Glomerular visceral epithelial cell (primary cell): ENCODE results near the gene CEP350.
"Not testable (repeated sequence)": the region's sequence is repeated elsewhere in the genome, so short reads cannot be mapped to it uniquely, and the experiment has no call there.

Experiments
- DNase-seq: peaks from one replicate; pipeline ENCODE4 v3.0.0-alpha.2; 2016; ENCODE audit errors: extremely low spot score

CEP350 gene

DNA sequence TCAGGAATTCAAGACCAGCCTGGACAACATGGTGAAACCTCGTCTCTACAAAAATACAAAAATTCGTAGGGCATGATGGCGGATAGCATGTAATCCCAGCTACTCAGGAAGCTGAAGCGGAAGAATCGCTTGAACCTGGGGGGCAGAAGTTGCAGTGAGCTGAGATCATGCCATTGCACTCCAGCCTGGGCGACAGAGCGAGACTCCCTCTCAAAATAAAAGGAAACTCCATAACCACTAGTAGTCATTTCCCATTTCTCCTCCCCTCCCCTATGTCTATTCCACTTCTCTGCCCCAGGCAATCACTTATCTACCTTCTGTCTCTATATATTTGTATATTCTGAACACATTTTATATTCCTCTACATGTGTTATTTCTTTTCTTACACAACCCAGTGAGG lies 4.0 kb upstream of the CEP350 start:
- no peak for DNase-seq

DNA sequence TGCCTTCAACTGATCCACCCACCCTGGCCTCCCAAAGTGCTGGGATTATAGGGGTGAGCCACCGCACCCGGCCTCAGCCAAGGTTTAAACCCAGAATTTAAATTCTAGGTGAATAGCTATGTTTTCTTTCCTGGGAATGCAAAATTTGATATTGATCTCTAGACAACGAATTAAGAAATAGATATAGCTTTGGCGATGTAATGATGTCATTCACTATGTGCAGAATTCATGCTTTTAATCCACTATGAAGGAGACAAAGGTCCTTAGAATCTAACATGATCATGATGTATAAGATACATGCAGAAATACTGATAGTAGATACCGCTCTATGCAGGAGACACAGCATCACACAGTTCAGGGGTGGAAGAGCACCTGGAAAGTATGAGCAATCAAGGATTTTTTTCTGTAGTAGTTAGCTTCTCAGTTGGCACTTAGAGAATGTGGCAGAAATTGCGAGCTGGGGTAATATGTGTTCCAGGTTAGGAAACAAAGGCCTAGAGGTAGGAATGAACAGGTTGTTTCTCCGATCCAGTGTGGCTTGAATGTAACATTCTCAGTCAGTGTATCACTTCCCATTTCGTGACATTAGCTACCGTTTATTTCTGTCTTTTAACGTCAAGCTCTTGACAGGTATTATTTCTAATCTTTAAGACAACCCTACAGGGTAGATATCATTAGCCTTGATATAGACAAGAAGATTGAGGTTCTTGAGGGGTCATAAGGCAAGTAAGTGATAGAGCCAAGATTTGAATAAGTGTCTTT lies 3.0 kb upstream of the CEP350 start:
- no peak for DNase-seq

DNA sequence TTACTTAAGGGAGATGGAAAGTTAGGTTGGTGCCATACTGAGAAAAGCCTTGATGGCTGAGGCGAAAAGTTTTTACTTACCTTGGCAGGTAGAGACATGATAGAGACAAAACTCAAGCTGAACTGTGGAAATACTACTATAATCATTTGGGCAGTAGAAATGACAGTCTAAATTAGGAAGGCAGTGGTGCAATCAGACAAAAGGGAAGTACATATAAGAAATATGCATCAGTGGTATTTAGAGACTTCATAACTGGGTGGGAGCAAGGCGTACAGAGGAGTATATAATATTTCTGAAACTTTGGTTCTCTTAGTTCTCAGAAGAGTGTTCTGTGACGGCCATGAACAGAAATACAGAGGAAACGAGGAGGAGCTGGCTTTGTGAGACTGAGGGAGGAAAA lies 2.4 kb upstream of the CEP350 start:
- DNase-seq = no peak

DNA sequence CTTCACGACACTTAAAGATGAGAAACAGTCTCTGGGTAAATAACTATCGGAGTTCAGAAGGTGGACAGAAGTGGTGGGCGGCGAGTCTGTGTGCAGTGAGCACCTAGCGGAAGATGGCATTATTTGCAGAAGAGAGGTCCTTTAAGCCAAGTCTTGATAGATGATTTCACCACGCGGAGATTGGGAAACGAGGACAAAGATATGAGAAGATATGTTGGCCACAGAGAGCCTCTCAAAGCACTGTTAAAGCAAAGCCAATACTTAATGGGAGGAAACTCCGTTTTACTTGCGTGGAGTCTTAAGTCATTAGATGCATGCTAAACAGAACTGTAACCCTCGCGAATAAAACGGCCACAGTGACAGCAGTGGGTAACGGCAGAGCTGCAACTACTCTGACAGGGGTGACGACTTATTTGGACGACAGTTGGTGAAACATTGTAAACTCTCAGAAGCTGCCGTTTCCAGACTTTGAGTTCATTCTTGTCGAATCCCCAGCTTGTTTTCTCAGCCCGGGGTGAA lies 577 bp upstream of the CEP350 start:
- DNase-seq = peak; percentile 62

DNA sequence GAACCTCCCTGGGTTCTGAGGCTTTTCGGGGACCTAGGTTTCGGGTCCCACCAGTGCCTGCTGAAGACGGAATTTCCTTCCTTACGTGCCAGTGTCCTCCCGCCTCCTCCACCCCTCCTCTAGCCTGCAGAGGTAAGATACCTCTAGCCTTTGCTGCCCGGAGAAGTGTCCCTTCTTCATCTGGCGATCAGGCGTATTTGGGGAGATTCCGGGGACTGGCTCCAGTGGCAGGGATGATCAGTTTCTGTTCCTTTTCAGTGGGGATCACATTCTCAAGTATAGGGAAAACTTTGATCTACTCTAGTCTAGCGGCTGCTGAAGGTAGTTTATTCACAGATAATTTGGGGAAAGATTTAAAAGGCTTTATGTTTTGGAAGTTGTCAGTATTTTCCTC lies 674 bp downstream of the CEP350 start:
- peak; percentile 41 for DNase-seq

DNA sequence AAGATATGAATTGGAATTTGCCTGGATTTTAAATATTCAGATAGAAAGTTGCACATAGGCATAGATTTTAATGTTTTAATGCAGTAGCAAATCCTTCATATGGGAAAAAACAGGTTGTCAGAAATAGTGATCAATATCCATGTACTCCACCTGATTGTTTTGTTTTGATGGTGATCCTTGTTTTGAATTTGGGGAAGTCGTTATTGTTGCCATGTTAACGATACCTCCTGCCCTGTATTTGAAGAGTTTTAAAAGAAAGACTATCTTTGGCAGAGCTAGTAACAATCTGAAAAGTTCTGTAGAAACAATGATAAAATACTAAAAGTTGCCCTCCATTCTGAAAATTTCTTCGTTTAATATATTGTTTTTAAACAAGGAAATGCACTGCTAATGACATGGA lies 1.1 kb downstream of the CEP350 start:
- no peak for DNase-seq

DNA sequence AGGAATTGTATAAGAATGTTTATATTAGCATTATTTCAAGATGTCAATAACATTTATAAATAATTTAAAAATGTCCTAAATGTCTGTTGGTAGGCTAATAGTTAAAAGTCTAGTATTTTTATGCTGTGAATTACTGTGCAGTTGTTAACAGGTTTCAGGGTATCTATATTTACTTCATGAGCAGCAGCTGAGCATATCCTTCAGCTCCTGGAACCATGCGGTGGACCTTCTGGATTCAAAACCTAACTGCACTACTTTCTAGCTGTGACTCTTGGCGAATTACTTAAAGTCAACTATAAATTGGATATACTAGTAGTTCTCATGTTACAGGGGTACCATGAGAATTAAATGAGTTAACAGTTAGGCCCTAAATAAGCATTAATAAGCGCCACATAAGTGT lies 3.7 kb downstream of the CEP350 start:
- no peak for DNase-seq

DNA sequence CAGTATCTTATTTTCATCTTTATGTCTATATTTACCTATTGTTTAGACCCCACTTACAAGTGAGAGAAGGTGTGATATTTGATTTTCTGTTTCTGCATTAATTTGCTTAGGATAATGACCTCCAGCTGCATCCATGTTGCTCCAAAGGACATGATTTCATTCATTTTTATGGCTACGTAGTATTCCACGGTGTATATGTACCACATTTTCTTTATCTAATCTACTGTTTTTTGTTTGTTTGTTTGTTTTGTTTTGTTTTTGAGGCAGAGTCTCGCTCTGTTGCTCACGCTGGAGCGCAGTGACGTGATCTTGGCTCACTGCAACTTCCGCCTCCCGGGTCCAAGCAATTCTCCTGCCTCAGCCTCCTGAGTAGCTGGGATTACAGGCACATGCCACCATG lies 7.6 kb downstream of the CEP350 start:
- DNase-seq = not testable (repeated sequence)

DNA sequence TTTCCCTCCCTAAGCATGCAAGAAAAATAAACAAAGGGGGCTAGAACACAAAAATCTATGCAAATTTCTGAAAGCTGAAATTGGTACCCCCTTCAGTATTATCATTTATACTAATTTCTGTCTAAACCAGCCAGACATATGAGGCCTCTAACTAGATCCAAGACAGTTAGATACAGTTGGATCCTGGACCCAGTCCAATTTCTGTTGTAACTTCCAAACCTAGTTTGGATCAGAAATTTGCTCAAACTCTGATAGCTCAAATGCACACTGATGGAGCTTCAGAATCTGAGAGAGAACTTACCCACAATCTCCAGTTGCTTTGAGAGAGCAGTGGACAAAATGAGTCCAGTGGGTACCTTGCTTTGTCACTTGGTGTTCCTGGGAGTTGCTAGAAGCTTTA lies 11.9 kb downstream of the CEP350 start:
- no peak for DNase-seq

DNA sequence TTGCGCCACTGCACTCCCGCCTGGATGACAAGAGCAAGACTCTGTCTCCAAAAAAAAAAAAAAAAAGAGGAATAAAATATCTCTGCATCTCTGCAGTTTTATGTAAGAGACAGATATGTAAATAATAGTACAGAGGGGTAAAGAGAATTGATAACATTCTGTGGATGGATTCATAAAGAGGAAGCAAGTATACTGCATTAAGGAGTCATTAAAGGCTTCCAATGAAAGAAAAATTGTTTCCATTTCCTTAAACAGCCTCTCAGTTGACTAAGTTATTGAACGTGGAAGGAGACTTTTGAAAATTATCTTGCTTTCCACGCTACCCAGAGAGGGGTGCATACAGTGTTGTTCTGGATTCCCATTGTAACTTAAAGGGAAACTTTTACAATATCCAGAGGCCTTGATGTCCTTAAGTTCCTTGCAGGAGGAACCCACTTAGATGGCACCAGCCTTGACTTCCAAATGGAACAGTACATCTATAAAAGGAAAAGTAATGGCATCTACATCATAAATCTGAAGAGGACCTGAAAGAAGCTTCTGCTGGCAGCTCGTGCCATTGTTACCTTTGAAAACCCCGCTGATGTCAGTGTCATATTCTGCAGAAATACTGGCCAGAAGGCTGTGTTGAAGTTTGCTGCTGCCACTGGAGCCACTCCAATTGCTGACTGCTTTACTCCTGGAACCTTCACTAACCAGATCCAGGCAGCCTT lies 13.8 kb downstream of the CEP350 start:
- DNase-seq = no peak

DNA sequence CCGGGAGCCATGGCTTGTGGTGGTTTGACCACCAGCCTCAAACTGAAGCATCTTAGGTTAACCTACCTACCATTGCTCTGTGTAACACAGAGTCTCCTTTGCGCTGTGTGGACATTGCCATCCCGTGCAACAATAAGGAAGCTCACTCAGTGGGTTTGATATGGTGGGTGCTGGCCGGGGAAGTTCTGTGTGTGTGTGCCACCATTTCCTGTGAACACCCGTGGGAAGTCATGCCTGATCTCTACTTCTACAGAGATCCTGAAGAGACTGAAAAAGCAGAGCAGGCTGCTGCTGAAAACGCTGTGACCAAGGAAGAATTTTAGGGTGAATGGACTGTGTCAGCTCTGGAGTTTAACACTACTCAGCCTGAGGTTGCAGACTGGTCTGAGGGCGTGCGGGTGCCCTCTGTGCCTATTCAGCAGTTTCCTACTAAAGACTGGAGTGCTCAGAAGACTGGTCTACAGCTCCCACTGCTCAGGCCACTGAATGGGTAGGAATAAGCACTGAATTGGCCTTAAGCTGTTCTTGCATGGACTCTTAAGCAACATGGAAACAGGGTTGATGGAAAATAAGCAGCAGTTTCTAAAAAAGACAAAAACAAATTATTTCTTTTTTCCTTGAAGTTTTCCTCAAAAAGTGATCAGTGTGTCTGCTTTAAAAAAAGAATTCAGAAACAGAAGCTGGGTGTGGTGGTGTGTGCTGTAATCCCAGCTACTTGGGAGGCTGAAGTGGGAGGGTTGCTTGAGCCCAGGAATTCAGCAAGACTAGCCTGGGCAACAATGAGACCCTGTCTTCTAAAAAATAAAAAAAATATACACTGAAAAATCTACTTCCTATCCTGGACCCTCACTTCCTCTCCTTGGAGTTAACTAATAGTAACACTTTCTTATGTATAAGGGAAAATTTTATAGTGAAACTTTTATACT lies 14.6 kb downstream of the CEP350 start:
- DNase-seq = no peak

DNA sequence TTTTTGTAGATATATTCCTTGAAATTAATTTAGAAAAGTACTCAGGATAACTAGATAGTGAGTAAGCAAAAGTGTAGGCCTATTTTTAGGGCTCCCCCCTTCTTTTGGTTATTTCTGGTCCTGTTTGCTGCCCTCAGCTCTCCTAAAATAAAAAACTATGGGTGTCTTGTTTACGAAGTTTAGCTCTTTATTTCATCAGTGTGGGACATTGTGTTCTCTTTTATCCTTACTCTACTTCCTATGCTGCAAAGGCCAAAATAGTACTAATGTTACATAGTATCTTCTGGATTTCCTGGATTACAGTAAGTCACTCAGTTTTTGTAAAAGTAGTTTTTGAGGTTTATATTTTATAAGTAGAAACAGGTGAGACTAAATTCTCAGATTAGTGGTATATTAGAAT lies 15.4 kb downstream of the CEP350 start:
- no peak for DNase-seq

DNA sequence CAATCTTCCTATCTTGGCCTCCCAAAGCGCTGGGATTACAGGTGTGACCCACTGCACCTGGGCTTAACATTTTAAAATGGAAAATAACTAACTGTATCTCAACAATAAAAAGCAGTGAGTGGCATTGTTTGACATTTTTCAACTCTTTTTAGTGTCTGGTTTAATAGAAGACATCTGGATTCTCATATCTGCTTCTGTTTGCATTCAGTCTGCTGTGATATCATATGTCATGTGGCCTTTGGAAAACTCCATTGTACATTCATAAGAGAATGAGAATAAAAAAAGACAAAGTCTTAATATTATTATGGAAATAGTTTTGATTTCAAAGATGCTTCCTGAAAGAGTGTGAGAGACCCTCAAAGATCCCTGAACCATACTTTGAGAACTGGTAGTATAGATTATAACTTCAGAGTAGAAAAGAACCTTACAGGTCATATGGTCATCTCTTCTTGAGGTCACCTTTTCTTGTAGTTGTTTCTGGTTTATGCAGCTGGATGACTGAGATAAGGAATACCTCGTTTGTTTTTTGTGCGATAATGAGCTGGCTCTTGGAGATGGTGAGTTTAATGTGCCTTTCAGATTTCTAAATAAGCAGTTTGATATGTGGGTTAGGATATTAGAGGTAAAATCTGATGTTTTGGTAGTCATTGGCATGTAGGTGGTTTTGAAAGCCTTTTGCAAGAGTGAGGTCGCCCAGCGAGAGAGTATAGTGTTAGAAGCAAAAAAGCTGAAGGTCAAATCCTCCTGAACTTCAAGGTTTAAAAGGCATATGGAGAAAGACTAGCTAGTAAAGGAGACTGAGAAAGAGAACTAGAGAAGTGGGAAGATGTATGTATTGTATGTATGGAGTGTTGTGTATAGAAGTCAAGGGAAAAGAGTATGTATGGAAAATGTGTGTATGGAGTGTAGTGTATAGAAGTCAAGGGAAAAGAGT lies 17.2 kb downstream of the CEP350 start:
- no peak for DNase-seq

DNA sequence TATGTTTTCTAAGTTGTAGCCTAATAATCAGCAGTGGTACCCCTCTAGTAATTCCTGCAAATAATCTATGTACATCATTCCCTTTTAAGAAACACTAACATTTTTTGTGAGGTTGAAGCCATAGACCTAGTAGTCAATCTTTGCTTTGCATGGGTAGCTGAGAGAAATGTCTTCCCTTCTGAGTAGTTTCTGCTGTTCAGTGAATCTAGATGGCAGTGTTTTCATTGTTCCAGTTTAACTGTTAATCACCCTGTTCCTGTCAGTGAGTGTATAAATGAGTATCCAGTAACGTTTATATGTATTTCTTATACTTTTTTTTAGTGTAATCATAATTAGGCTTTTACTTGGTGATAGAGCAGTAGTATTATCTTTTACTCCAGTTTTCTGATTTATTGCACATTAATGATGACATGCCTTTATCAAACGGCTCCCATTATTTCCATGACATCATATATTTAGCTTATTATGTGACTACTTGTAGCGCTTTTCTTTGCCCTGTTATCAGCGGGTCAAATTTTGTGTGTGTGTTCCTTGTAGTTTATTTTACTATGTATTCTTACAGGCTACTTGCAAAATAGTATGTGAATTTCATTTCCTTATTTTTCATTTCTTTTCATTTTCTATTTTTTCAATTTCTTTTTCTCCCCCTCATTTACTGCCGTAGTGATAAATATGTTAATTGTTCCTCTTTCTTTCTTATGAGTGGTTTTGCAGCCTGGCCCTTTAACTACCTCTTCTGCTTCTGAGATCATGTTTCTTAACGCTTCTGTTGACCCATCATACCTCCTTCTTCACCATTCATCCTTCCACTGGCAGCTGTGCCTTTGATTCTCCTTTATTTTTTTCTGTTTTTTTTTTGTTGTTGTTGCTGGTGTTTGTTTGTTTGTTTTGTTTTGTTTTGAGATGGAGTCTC lies 18.8 kb downstream of the CEP350 start:
- no peak for DNase-seq

DNA sequence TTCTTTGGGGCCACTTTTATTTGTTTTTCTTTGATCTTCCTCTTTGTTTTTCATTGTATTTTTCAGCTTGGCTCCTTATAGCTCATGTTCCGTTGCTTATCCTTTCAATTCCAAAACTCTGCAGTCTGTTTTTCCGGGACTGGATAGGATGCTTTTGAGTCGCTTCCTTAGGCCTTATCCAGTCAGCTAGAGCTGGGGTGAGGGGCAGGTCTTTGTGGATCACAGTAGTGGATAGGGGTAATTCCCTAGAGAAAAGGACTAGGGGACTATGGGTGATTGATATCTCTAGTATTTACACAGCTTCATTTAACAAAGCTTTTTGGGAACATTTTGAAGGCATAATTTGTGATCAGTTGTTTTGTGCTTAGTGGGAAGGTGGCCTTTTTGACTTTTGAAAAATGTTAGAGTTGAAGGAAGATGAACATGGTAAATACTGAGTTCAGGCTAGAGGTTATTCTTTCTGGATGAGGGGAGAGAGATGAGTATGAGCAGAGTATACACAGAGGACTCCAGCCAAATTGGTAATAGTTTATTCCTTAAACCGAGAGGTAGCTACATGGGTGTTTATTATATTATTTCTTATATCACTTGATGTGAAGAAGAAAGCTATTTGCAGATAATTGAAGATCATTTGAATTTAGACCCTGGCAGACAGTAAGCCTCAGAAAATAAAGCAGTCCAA lies 22.5 kb downstream of the CEP350 start:
- DNase-seq = no peak

DNA sequence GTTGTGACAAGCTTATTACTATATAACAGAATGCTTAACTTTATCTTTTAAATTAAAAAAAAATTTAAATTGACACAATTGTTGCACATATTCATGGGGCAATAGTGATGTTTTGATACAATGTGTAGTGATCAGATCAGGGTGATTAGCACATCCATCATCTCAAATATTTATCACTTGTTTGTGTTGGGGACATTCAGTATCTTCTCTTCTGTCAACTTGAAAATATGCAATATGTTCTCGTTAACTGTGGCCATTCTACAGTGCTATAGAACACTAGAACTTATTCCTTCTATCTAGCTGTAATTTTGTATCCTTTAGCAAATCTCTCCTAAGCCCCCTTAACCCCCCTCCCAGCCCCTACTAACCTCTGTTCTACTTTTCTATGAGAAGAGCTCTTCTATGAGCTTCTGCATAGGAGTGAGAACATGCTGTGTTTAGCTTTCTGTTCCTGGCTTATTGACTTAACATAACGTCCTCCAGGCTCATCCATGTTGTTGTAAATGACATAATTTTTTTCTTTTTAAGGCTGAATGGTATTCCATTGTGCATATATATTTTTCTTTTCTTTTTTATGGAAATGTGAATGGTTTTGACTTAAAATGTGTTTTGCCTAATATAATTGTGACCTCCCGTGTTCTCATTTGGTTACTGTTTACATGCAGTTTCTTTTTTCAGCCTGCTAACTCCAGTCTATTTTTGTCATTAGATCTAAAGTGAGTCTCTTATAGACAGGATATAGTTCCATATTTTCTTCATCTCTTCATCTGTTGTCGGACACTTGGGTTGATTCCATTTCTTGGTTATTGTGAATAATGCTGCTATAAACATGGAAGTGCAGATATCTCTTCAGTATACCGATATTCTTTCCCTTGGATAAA lies 23.8 kb downstream of the CEP350 start:
- DNase-seq = no peak

DNA sequence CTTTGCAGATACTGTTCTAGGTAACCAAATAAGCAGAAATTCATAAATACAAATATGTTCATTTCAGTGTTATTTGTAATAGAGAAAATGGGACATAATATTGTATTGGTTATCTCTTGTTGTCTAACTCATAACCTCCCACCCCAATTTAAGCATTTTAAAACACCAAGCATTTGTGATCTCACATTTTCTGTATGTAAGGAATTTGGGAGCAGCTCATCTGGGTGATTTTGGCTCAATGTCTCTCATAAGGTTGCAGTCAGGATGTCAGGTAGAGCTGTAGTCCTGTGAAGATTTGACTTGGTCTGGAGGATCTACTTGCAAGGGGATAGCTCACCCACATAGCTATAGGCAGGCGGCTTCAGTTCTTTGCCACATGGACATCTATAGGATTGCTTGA lies 29.5 kb downstream of the CEP350 start:
- no peak for DNase-seq

DNA sequence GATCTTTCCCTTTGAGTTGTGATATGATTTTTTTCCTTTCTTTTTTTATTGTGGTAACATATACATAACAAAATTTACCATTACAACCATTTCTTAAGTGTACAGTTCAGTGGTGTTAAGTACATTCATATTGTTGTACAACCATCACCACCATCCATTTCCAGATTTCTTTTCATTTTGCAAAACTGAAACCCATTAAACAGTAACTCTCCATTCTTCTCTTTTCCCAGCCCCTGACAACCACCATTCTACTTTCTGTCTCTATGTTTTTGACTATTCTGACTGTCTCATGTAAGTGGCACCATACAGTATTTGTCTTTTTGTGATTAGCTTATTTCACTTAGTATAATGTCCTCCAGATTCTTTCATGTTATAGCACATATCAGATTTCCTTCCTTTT lies 30.3 kb downstream of the CEP350 start:
- DNase-seq = no peak
